Measurements from ENCODE around the gene LMNA. TPM values are rescaled to one million over a fixed set of nuclear protein-coding genes. Genes with fewer than 3 reads are reported as not detected.

The LMNA gene
- total and polyA plus RNA-seq, 5 experiments from 2014 or later: 0.62 to 4.0 (median 2.0) TPM

GRCh38 chr1:156075775-156076204, 38.7 kb upstream of the LMNA start:
- ATAC-seq: no peak
- Mint-ChIP-seq H3K27me3 (peaks cover 0 to 5% (median 0%) of the 10 kb centered on the region in 5 donors), H3K36me3 (no peaks in the 10 kb centered on the region), H3K27ac (no peak overlapping the region), H3K4me1 (peaks cover 0 to 2% (median under 1%) of the 10 kb centered on the region in 4 donors), H3K9me3 (no peaks in the 10 kb centered on the region), H3K4me3 (peak overlapping the region in 1 of 10 donors; percentile 22)
- POLR2A ChIA-PET: no interaction called here
- DNase-seq: no peak

- H3K9me3 Mint-ChIP-seq: no peaks in the 10 kb centered on the region
- POLR2A ChIA-PET: no interaction called here
- H3K27ac Mint-ChIP-seq: peak overlapping the region in 1 of 10 donors; percentile 24
- H3K36me3 Mint-ChIP-seq: no peaks in the 10 kb centered on the region
- peak in 1 of 2 donors; percentile 22 for ATAC-seq
- peaks cover 0 to 5% (median 0%) of the 10 kb centered on the region in 5 donors for H3K27me3 Mint-ChIP-seq
- peaks cover 0 to 5% (median 2%) of the 10 kb centered on the region in 4 donors for H3K4me1 Mint-ChIP-seq
- peak overlapping the region in 6 of 10 donors; percentile 18 to 77 (median 42) for H3K4me3 Mint-ChIP-seq
- DNase-seq: no peak
Measured at GRCh38 chr1:156076609-156077429, 37.7 kb upstream of the LMNA start.

- no peak for DNase-seq
- no peaks in the 10 kb centered on the region for H3K36me3 Mint-ChIP-seq
- H3K4me1 Mint-ChIP-seq: peaks cover 0 to 6% (median 3%) of the 10 kb centered on the region in 4 donors
- no peaks in the 10 kb centered on the region for H3K9me3 Mint-ChIP-seq
- peak overlapping the region in 1 of 10 donors; percentile 2 for H3K27ac Mint-ChIP-seq
- H3K4me3 Mint-ChIP-seq: peak overlapping the region in 1 of 10 donors; percentile 18
- ATAC-seq: no peak
- peaks cover 0 to 5% (median 0%) of the 10 kb centered on the region in 5 donors for H3K27me3 Mint-ChIP-seq
- POLR2A ChIA-PET: no interaction called here
Measured at GRCh38 chr1:156077430-156077760, 37.1 kb upstream of the LMNA start.

- Mint-ChIP-seq H3K9me3 (no peaks in the 10 kb centered on the region), H3K4me3 (peak overlapping the region in 3 of 10 donors; percentile 22 to 66 (median 57)), H3K4me1 (peaks cover 0 to 13% (median 7%) of the 10 kb centered on the region in 4 donors), H3K36me3 (no peaks in the 10 kb centered on the region), H3K27me3 (peaks cover 2 to 8% (median 4%) of the 10 kb centered on the region in 5 donors), H3K27ac (peak overlapping the region in 3 of 10 donors; percentile 0 to 58 (median 58))
- DNase-seq (no peak), ATAC-seq (no peak)
- POLR2A ChIA-PET: no interaction called here
Measured at GRCh38 chr1:156078728-156079127, 35.8 kb upstream of the LMNA start.

- H3K4me1 Mint-ChIP-seq: peaks cover 0 to 16% (median 7%) of the 10 kb centered on the region in 4 donors
- DNase-seq (no peak), ATAC-seq (no peak)
- no peaks in the 10 kb centered on the region for H3K36me3 Mint-ChIP-seq
- H3K9me3 Mint-ChIP-seq: no peaks in the 10 kb centered on the region
- peak overlapping the region in 5 of 10 donors; percentile 6 to 81 (median 51) for H3K4me3 Mint-ChIP-seq
- peak overlapping the region in 1 of 10 donors; percentile 25 for H3K27ac Mint-ChIP-seq
- POLR2A ChIA-PET: no interaction called here
- peaks cover 5 to 13% (median 11%) of the 10 kb centered on the region in 5 donors for H3K27me3 Mint-ChIP-seq
Measured at GRCh38 chr1:156079762-156080161, 34.7 kb upstream of the LMNA start.

- no peaks in the 10 kb centered on the region for H3K36me3 Mint-ChIP-seq
- no peaks in the 10 kb centered on the region for H3K9me3 Mint-ChIP-seq
- peaks cover 7 to 18% (median 17%) of the 10 kb centered on the region in 5 donors for H3K27me3 Mint-ChIP-seq
- H3K4me3 Mint-ChIP-seq: peak overlapping the region in 2 of 10 donors; percentile 6 to 67
- DNase-seq (no peak), ATAC-seq (no peak)
- peaks cover 0 to 16% (median 7%) of the 10 kb centered on the region in 4 donors for H3K4me1 Mint-ChIP-seq
- POLR2A ChIA-PET: no interaction called here
- no peak overlapping the region for H3K27ac Mint-ChIP-seq
Measured at GRCh38 chr1:156080241-156080862, 34.2 kb upstream of the LMNA start.

- Mint-ChIP-seq H3K27me3 (peaks cover 8 to 21% (median 19%) of the 10 kb centered on the region in 5 donors), H3K9me3 (no peaks in the 10 kb centered on the region)
- POLR2A ChIA-PET: no interaction called here
Measured at GRCh38 chr1:156080863-156081179, 33.7 kb upstream of the LMNA start.

GRCh38 chr1:156081180-156081916, 33.2 kb upstream of the LMNA start:
- peak; percentile 26 to 35 for ATAC-seq
- Mint-ChIP-seq H3K9me3 (no peaks in the 10 kb centered on the region), H3K27me3 (peaks cover 11 to 26% (median 23%) of the 10 kb centered on the region in 5 donors), H3K4me1 (peaks cover 0 to 15% (median 6%) of the 10 kb centered on the region in 4 donors), H3K4me3 (peak overlapping the region; percentile 71 to 93 (median 84)), H3K36me3 (no peaks in the 10 kb centered on the region), H3K27ac (peak overlapping the region in 2 of 10 donors; percentile 13 to 77)
- no peak for DNase-seq
- POLR2A ChIA-PET: no interaction called here

More at GRCh38 chr1:156080863-156081179, 33.7 kb upstream of the LMNA start:
- peak overlapping the region in 9 of 10 donors; percentile 52 to 85 (median 69) for H3K4me3 Mint-ChIP-seq
- DNase-seq: no peak
- peaks cover 0 to 15% (median 6%) of the 10 kb centered on the region in 4 donors for H3K4me1 Mint-ChIP-seq
- no peak for ATAC-seq
- no peaks in the 10 kb centered on the region for H3K36me3 Mint-ChIP-seq
- peak overlapping the region in 2 of 10 donors; percentile 46 to 77 for H3K27ac Mint-ChIP-seq

- Mint-ChIP-seq H3K4me1 (peaks cover 0 to 15% (median 6%) of the 10 kb centered on the region in 4 donors), H3K27me3 (peaks cover 13 to 31% (median 25%) of the 10 kb centered on the region in 5 donors), H3K36me3 (no peaks in the 10 kb centered on the region), H3K9me3 (no peaks in the 10 kb centered on the region), H3K4me3 (peak overlapping the region; percentile 71 to 93 (median 86)), H3K27ac (peak overlapping the region in 1 of 10 donors; percentile 38)
- POLR2A ChIA-PET: interaction anchor here (0.5 to 1.2 kb wide), 2 partner anchors 21 to 97 kb away, joined by 3 to 4 read pairs; no protein-coding TSS in a partner anchor
- DNase-seq (no peak), ATAC-seq (no peak)
Measured at GRCh38 chr1:156081917-156082308, 32.6 kb upstream of the LMNA start.

- Mint-ChIP-seq H3K27me3 (peaks cover 15 to 37% (median 29%) of the 10 kb centered on the region in 5 donors), H3K4me3 (peak within 1 kb of the TSS; percentile 80 to 93 (median 86)), H3K4me1 (peaks cover 0 to 15% (median 6%) of the 10 kb centered on the region in 4 donors), H3K9me3 (no peaks in the 10 kb centered on the region), H3K36me3 (no peaks in the 10 kb centered on the region), H3K27ac (peak within 1 kb of the TSS in 4 of 10 donors; percentile 53 to 86 (median 78))
- peak; percentile 89 to 91 for ATAC-seq
- POLR2A ChIA-PET: interaction anchor here (0.5 to 1.2 kb wide), 4 partner anchors 16 to 200 kb away, joined by 3 to 5 read pairs (median 4); partner anchors contain the start of gene SMG5
- peak; percentile 42 to 71 (median 61) for DNase-seq
Measured at GRCh38 chr1:156082309-156083091, 32.0 kb upstream of the LMNA start, which contains the start of gene MEX3A. TSS of gene MEX3A (minus strand) at chr1:156082465. CDS start at chr1:156081998, 467 bp downstream.

All from naive thymus-derived CD8-positive, alpha-beta T cell (primary cell).